CD14-positive monocyte (primary cell): Measurements from ENCODE around the gene QKI. TPM values are rescaled to one million over a fixed set of nuclear protein-coding genes. Genes with fewer than 3 reads are reported as not detected.
A peak's percentile ranks its signal among the peaks of the same experiment; 100 is the strongest.

Experiments
- DNase-seq, 3 donors: peaks; one replicate each; pipeline ENCODE4 v3.0.0-alpha.2; 2011 to 2022
- H2AFZ ChIP-seq: 2 replicates; pipeline ENCODE4 v1.6.0; 2012; ENCODE audit warnings: mild to moderate bottlenecking, low read depth, low read length, inconsistent platforms; ENCODE audit not compliant: insufficient read depth, poor library complexity, severe bottlenecking
- H3K27ac ChIP-seq, 2 donors: 1 replicate in 1 of 2; 2 replicates in 1 of 2; pipeline ENCODE4 v1.5.1; 2012 to 2013; ENCODE audit warnings: low read length in 2 of 2, control low read depth in 1 of 2, inconsistent platforms in 1 of 2, low read depth in 1 of 2, mild to moderate bottlenecking in 1 of 2
- H3K27me3 ChIP-seq, 2 donors: one replicate each; pipeline versions ENCODE4 v1.6.0 to v1.6.1; 2011 to 2013; ENCODE audit warnings: low read length in 2 of 2; ENCODE audit not compliant: control insufficient read depth in 2 of 2, insufficient read depth in 2 of 2
- H3K36me3 ChIP-seq, 2 donors: replicated peaks in 1 of 2; 1 replicate in 1 of 2; 2 replicates in 1 of 2; pipeline versions ENCODE4 v1.5.1 to v1.6.1; 2012 to 2013; ENCODE audit warnings: low read length in 2 of 2, control low read depth in 1 of 2, inconsistent platforms in 1 of 2, mild to moderate bottlenecking in 1 of 2; ENCODE audit not compliant: insufficient read depth in 2 of 2, control insufficient read depth in 1 of 2
- H3K4me1 ChIP-seq, 2 donors: 1 replicate in 1 of 2; 2 replicates in 1 of 2; pipeline versions ENCODE4 v1.5.1 to v1.6.1; 2012 to 2013; ENCODE audit warnings: low read length in 2 of 2, control low read depth in 1 of 2, inconsistent platforms in 1 of 2, mild to moderate bottlenecking in 1 of 2, moderate library complexity in 1 of 2; ENCODE audit not compliant: insufficient read depth in 2 of 2, control insufficient read depth in 1 of 2
- H3K4me2 ChIP-seq: replicated peaks from 2 replicates; pipeline ENCODE3; 2012; ENCODE audit warnings: low read length, moderate library complexity, mild to moderate bottlenecking; ENCODE audit not compliant: poor library complexity, severe bottlenecking; ENCODE audit errors: extremely low read depth
- H3K4me3 ChIP-seq, 3 experiments: fragments of 200-600 bp in 1 of 3; sonication (generic) in 1 of 3; replicated peaks in 1 of 3; 1 replicate in 2 of 3; 2 replicates in 1 of 3; pipeline ENCODE4 v1.5.1; 2011 to 2013; ENCODE audit warnings: low read length in 3 of 3, mild to moderate bottlenecking in 3 of 3, control low read depth in 2 of 3, low read depth in 2 of 3, inconsistent platforms in 1 of 3, moderate library complexity in 1 of 3
- H3K79me2 ChIP-seq: 2 replicates; pipeline ENCODE4 v1.6.0; 2012; ENCODE audit warnings: mild to moderate bottlenecking, control low read depth, inconsistent platforms, low read length, moderate library complexity; ENCODE audit not compliant: insufficient read depth
- H3K9ac ChIP-seq: 2 replicates; pipeline ENCODE4 v1.6.0; 2017; ENCODE audit warnings: low read length, mild to moderate bottlenecking; ENCODE audit not compliant: insufficient read depth, poor library complexity, severe bottlenecking
- H3K9me3 ChIP-seq, 2 donors: replicated peaks in 1 of 2; 1 replicate in 1 of 2; 2 replicates in 1 of 2; pipeline versions ENCODE4 v1.5.1 to v1.6.1; 2012 to 2013; ENCODE audit warnings: low read length in 2 of 2, control low read depth in 1 of 2; ENCODE audit not compliant: control insufficient read depth in 1 of 2, insufficient read depth in 1 of 2
- H4K20me1 ChIP-seq: 2 replicates; pipeline ENCODE4 v1.6.0; 2012; ENCODE audit warnings: mild to moderate bottlenecking, low read length, control low read depth, moderate library complexity; ENCODE audit not compliant: insufficient read depth
- H3K27ac Mint-ChIP-seq, 7 donors: one replicate each; pipeline ENCODE4 v1.8.0; 2020; ENCODE audit warnings: mild to moderate bottlenecking in 7 of 7, mixed read lengths in 7 of 7, moderate library complexity in 6 of 7, inconsistent platforms in 2 of 7
- H3K27me3 Mint-ChIP-seq, 3 donors: one replicate each; pipeline ENCODE4 v1.8.0; 2021 to 2022; ENCODE audit warnings: low read depth in 3 of 3, mild to moderate bottlenecking in 3 of 3, mixed read lengths in 3 of 3, moderate library complexity in 3 of 3, inconsistent platforms in 1 of 3
- H3K36me3 Mint-ChIP-seq, 2 donors: one replicate each; pipeline ENCODE4 v1.8.0; 2020; ENCODE audit warnings: mixed read lengths in 2 of 2, inconsistent platforms in 1 of 2, mild to moderate bottlenecking in 1 of 2
- H3K4me1 Mint-ChIP-seq: one replicate; pipeline ENCODE4 v1.8.0; 2020; ENCODE audit warnings: mild to moderate bottlenecking, mixed read lengths
- H3K4me3 Mint-ChIP-seq, 2 donors: one replicate each; pipeline ENCODE4 v1.8.0; 2020; ENCODE audit warnings: mild to moderate bottlenecking in 2 of 2, mixed read lengths in 2 of 2, moderate library complexity in 1 of 2
- H3K9me3 Mint-ChIP-seq, 7 donors: one replicate each; pipeline ENCODE4 v1.8.0; 2020 to 2022; ENCODE audit warnings: mixed read lengths in 7 of 7, mild to moderate bottlenecking in 6 of 7, moderate library complexity in 6 of 7, inconsistent platforms in 2 of 7
- CTCF ChIP-seq: fragments of 200-600 bp; IDR thresholded peaks from one replicate; pipeline ENCODE4 v1.8.0; 2022; ENCODE audit warnings: antibody characterized with exemption, mild to moderate bottlenecking
- WGBS: methylation state at CpG from one replicate; pipeline ENCODE4 v1.1.5; 2013; ENCODE audit warnings: missing lambda C conversion rate; ENCODE audit not compliant: insufficient coverage; 5-methylcytosine and 5-hydroxymethylcytosine counted together
- intact Hi-C, 2 donors: fragments of 100-400 bp; cut with micrococcal nuclease; formaldehyde crosslinking; loops; one replicate each; pipeline versions ENCODE4 v1.15.0 to v1.15.1; 2023
- polyA plus RNA-seq, 3 donors: library from polyadenylated mRNA; depleted of rRNA in 1 of 3; unstranded in 2 of 3; stranded (reverse) in 1 of 3; fragments of 300-500 nt in 2 of 3; fragments of >200 nt in 1 of 3; fragmentation: Illumina TruSeq in 2 of 3; gene quantifications; 1 replicate in 2 of 3; 2 replicates in 1 of 3; pipeline ENCODE4 v1.2.3, GENCODE V29; 2012 to 2021

QKI gene
- polyA plus RNA-seq, 3 donors: 24.3 to 154 (median 71.8) TPM

GRCh38 chr6:163449076-163449475 is 34.6 kb downstream of the QKI start:
- intact Hi-C loops: no loop called here
- H3K36me3 ChIP-seq: peaks cover 0 to 3% of the 10 kb centered on the region in 2 donors
- no peaks in the 10 kb centered on the region for H3K9me3 ChIP-seq
- H3K4me3 ChIP-seq: no peak overlapping the region
- H3K4me2 ChIP-seq: no peak overlapping the region
- no peaks in the 10 kb centered on the region for H3K27me3 ChIP-seq
- DNase-seq: no peak
- H3K79me2 ChIP-seq: peaks cover 100% of the 10 kb centered on the region
- H3K27ac Mint-ChIP-seq: no peak overlapping the region
- peaks cover 100% of the 10 kb centered on the region for H4K20me1 ChIP-seq
- no peaks in the 10 kb centered on the region for H3K9me3 Mint-ChIP-seq
- H3K4me3 Mint-ChIP-seq: no peak overlapping the region
- no peak overlapping the region for H3K9ac ChIP-seq
- WGBS: no CpG with 5 or more reads among the region's 1 CpG
- peaks cover 0 to 12% of the 10 kb centered on the region in 2 donors for H3K36me3 Mint-ChIP-seq
- no peak overlapping the region for H2AFZ ChIP-seq
- H3K27ac ChIP-seq: no peak overlapping the region
- H3K27me3 Mint-ChIP-seq: no peaks in the 10 kb centered on the region
- no peaks in the 10 kb centered on the region for H3K4me1 ChIP-seq
- TF ChIP-seq CTCF: no peak
- peaks cover 10% of the 10 kb centered on the region for H3K4me1 Mint-ChIP-seq

- H3K4me1 ChIP-seq: peaks cover 24 to 34% of the 10 kb centered on the region in 2 donors
- no peak for DNase-seq
- TF ChIP-seq CTCF: no peak
- H3K27me3 ChIP-seq: no peaks in the 10 kb centered on the region
- no peak overlapping the region for H3K4me3 ChIP-seq
- WGBS: 100% methylated on average over 2 of the region's 2 CpGs
- Mint-ChIP-seq H3K36me3 (peaks cover 21 to 31% of the 10 kb centered on the region in 2 donors), H3K9me3 (no peaks in the 10 kb centered on the region), H3K27me3 (no peaks in the 10 kb centered on the region), H3K4me1 (peaks cover 41% of the 10 kb centered on the region), H3K4me3 (no peak overlapping the region), H3K27ac (peak overlapping the region in 2 of 7 donors; percentile 2 to 40)
- intact Hi-C loops: no loop called here
- H3K36me3 ChIP-seq: peaks cover 14 to 37% of the 10 kb centered on the region in 2 donors
- no peak overlapping the region for H3K4me2 ChIP-seq
- H3K9ac ChIP-seq: no peak overlapping the region
- H3K27ac ChIP-seq: no peak overlapping the region
- peaks cover 100% of the 10 kb centered on the region for H3K79me2 ChIP-seq
- no peak overlapping the region for H2AFZ ChIP-seq
- no peaks in the 10 kb centered on the region for H3K9me3 ChIP-seq
- peaks cover 100% of the 10 kb centered on the region for H4K20me1 ChIP-seq
Observed at GRCh38 chr6:163454425-163454824, 39.9 kb downstream of the QKI start.
